Keratinocyte (primary cell): ENCODE measurements around the gene RAPGEF1. TPM values are rescaled to one million over a fixed set of nuclear protein-coding genes. Genes with fewer than 3 reads are reported as not detected.

Experiments used
- DNase-seq: peaks from one replicate; pipeline ENCODE4 v3.0.0-alpha.2; 2011; ENCODE audit warnings: low read depth, missing footprints, low spot score
- FAIRE-seq: peaks from 2 replicates; lab custom pipeline; 2011; peaks lifted over from hg19 to GRCh38; lab: Jason Lieb, UNC
- H2AFZ ChIP-seq: 2 replicates; pipeline ENCODE4 v1.6.0; 2012; ENCODE audit warnings: low read length, control low read depth, inconsistent platforms; ENCODE audit not compliant: control insufficient read depth
- H3K27ac ChIP-seq: 2 replicates; pipeline ENCODE4 v1.5.1; 2011; ENCODE audit warnings: low read length; ENCODE audit not compliant: control insufficient read depth, insufficient read depth
- H3K27me3 ChIP-seq: 3 replicates; pipeline ENCODE4 v1.6.0; 2011; ENCODE audit warnings: low read length; ENCODE audit not compliant: control insufficient read depth, insufficient read depth; ENCODE audit errors: extremely low read depth
- H3K36me3 ChIP-seq, 2 experiments: 2 replicates in 1 of 2; 3 replicates in 1 of 2; pipeline ENCODE4 v1.5.1; 2011; ENCODE audit warnings: low read length in 2 of 2, mild to moderate bottlenecking in 1 of 2; ENCODE audit not compliant: control insufficient read depth in 2 of 2, insufficient read depth in 2 of 2; ENCODE audit errors: extremely low read depth in 1 of 2
- H3K4me1 ChIP-seq: 3 replicates; pipeline ENCODE4 v1.5.1; 2011; ENCODE audit warnings: low read length; ENCODE audit not compliant: control insufficient read depth, insufficient read depth; ENCODE audit errors: extremely low read depth
- H3K4me2 ChIP-seq: 3 replicates; pipeline ENCODE4 v1.6.0; 2011; ENCODE audit warnings: low read depth, low read length; ENCODE audit not compliant: control insufficient read depth, insufficient read depth; ENCODE audit errors: extremely low read depth
- H3K4me3 ChIP-seq, 3 experiments: fragments of 200-600 bp in 1 of 3; sonication (generic) in 1 of 3; 2 replicates in 2 of 3; 3 replicates in 1 of 3; pipeline ENCODE4 v1.5.1; 2011 to 2016; ENCODE audit warnings: low read length in 3 of 3, mild to moderate bottlenecking in 3 of 3, control low read depth in 2 of 3, inconsistent platforms in 1 of 3, low read depth in 1 of 3, mixed read lengths in 1 of 3, mixed run types in 1 of 3, moderate library complexity in 1 of 3; ENCODE audit not compliant: control insufficient read depth in 2 of 3, insufficient read depth in 2 of 3; ENCODE audit errors: extremely low read depth in 1 of 3
- H3K79me2 ChIP-seq: 2 replicates; pipeline ENCODE4 v1.6.0; 2012; ENCODE audit warnings: low read length; ENCODE audit not compliant: control insufficient read depth, insufficient read depth
- H3K9ac ChIP-seq: 3 replicates; pipeline ENCODE4 v1.6.0; 2011; ENCODE audit warnings: low read length; ENCODE audit not compliant: control insufficient read depth, insufficient read depth; ENCODE audit errors: extremely low read depth
- H3K9me1 ChIP-seq: 3 replicates; pipeline ENCODE4 v1.6.0; 2011; ENCODE audit warnings: low read length; ENCODE audit not compliant: control insufficient read depth, insufficient read depth; ENCODE audit errors: extremely low read depth
- H3K9me3 ChIP-seq: 2 replicates; pipeline ENCODE4 v1.5.1; 2012; ENCODE audit warnings: low read depth, low read length; ENCODE audit not compliant: control insufficient read depth
- H4K20me1 ChIP-seq: 3 replicates; pipeline ENCODE4 v1.6.0; 2011; ENCODE audit warnings: low read length; ENCODE audit not compliant: control insufficient read depth, insufficient read depth; ENCODE audit errors: extremely low read depth
- EZH2 ChIP-seq: IDR thresholded peaks from one replicate; pipeline ENCODE4 v1.6.1; 2012; ENCODE audit warnings: inconsistent platforms, mild to moderate bottlenecking, low read length, moderate library complexity
- dilution Hi-C: fragments of 300-500 bp; cut with MboI; formaldehyde crosslinking; loops from one replicate; pipeline ENCODE4 v1.7.0; 2020; ENCODE audit warnings: low sequenced_read_pairs; ENCODE audit not compliant: extremely low pct_ligation_motif_present
- polyA plus RNA-seq, 5 experiments: library from polyadenylated mRNA; depleted of rRNA in 3 of 5; stranded (reverse) in 3 of 5; stranded (forward) in 1 of 5; unstranded in 1 of 5; fragments of >200 nt; gene quantifications; 1 replicate in 1 of 5; 2 replicates in 3 of 5; 3 replicates in 1 of 5; pipeline versions ENCODE4 v1.2.1 to v1.2.3, GENCODE V29; 2011 to 2012; ENCODE audit warnings: missing spikeins in 2 of 5, low read depth in 1 of 5, low replicate concordance in 1 of 5
- TF ChIP-seq, protein P1 (sequence below), 3 experiments: IDR thresholded peaks in 1 of 3; conservative IDR thresholded peaks in 1 of 3; optimal IDR thresholded peaks in 1 of 3; 2 replicates in 2 of 3; 3 replicates in 1 of 3; pipeline versions ENCODE3 to v1.5.1; 2011; ENCODE audit warnings: low read length in 3 of 3, mild to moderate bottlenecking in 3 of 3, moderate library complexity in 2 of 3, control low read depth in 1 of 3, inconsistent platforms in 1 of 3; ENCODE audit not compliant: insufficient read depth in 2 of 3; ENCODE audit errors: extremely low read depth in 1 of 3

The RAPGEF1 gene
- polyA plus RNA-seq, 1 donor (not counting 4 experiments of a cell fraction or from before 2014, with no cell fraction given): 18.5 TPM

DNA sequence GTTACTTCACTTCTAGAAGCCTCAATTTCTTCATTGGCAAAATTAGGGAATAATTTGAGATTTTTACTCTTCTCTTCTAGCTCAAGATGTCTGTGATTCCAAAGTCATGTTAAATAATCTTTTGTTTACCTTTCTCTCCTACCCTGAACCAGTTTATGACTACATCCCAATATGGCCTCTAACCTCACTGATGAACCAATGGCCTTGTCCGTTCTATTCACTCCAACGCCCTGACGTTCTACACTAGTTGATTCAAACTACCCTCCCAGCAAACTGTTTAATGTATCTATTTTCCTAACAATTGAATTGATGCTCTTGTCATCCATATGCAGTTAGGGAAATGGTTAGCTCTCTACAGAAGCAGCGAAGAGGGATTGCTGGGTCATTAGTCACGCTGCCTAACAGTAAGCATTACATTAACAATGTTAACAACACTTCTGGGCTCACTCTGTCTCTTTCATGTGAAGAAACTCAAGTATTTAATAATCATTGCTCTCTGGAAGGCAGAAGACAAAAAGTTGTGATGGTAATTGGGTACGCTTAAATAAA is 38.0 kb downstream of the RAPGEF1 start:
- peak; percentile 5 for FAIRE-seq
- H3K27ac ChIP-seq: peak overlapping the region; percentile 37
- H3K9me3 ChIP-seq: no peaks in the 10 kb centered on the region
- H3K79me2 ChIP-seq: peaks cover 38% of the 10 kb centered on the region
- H3K4me2 ChIP-seq: no peak overlapping the region
- no peaks in the 10 kb centered on the region for H3K27me3 ChIP-seq
- H3K4me1 ChIP-seq: peaks cover 52% of the 10 kb centered on the region
- H3K36me3 ChIP-seq: no peaks in the 10 kb centered on the region
- no peak for DNase-seq
- TF ChIP-seq EZH2: no peak
- TF ChIP-seq, protein P1, sequence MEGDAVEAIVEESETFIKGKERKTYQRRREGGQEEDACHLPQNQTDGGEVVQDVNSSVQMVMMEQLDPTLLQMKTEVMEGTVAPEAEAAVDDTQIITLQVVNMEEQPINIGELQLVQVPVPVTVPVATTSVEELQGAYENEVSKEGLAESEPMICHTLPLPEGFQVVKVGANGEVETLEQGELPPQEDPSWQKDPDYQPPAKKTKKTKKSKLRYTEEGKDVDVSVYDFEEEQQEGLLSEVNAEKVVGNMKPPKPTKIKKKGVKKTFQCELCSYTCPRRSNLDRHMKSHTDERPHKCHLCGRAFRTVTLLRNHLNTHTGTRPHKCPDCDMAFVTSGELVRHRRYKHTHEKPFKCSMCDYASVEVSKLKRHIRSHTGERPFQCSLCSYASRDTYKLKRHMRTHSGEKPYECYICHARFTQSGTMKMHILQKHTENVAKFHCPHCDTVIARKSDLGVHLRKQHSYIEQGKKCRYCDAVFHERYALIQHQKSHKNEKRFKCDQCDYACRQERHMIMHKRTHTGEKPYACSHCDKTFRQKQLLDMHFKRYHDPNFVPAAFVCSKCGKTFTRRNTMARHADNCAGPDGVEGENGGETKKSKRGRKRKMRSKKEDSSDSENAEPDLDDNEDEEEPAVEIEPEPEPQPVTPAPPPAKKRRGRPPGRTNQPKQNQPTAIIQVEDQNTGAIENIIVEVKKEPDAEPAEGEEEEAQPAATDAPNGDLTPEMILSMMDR (optimal IDR thresholded peaks at IDR 0.05 in 1 of 3, IDR thresholded peaks at IDR 0.05 in 1 of 3, conservative IDR thresholded peaks at IDR 0.05 in 1 of 3; ENCODE audit: extremely low read depth in 1 of 3, insufficient read depth in 2 of 3, low read length in 3 of 3): no peak
- H4K20me1 ChIP-seq: peaks cover 5% of the 10 kb centered on the region
- no peak overlapping the region for H3K9ac ChIP-seq
- peaks cover 2% of the 10 kb centered on the region for H3K9me1 ChIP-seq
- dilution Hi-C loops: no loop called here
- no peak overlapping the region for H3K4me3 ChIP-seq
- H2AFZ ChIP-seq: no peak overlapping the region

DNA sequence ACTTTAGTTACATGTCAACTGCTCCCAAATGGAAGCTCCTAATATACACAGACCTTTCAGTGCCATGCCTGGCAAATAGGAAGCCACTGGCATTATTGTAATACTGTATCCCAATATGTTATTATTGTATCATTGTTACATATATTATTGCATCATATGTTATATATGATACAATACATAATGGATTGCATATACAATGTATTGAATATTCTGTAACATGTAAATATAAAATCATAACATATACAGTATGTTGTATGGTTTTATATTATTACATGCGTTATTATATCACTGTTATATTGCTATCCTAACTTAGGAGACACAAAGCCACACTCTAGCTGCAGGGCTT is 38.5 kb downstream of the RAPGEF1 start:
- Histone ChIP-seq H3K27me3 (no peaks in the 10 kb centered on the region), H3K9me3 (no peaks in the 10 kb centered on the region), H3K4me1 (peaks cover 48% of the 10 kb centered on the region), H3K4me3 (no peak overlapping the region), H3K4me2 (no peak overlapping the region), H4K20me1 (peaks cover 5% of the 10 kb centered on the region), H3K36me3 (no peaks in the 10 kb centered on the region), H3K79me2 (peaks cover 38% of the 10 kb centered on the region), H3K9me1 (peaks cover 2% of the 10 kb centered on the region), H2AFZ (no peak overlapping the region), H3K9ac (no peak overlapping the region), H3K27ac (no peak overlapping the region)
- no peak for FAIRE-seq
- dilution Hi-C loops: no loop called here
- DNase-seq: no peak
- TF ChIP-seq, protein P1 (optimal IDR thresholded peaks at IDR 0.05 in 1 of 3, IDR thresholded peaks at IDR 0.05 in 1 of 3, conservative IDR thresholded peaks at IDR 0.05 in 1 of 3; ENCODE audit: extremely low read depth in 1 of 3, insufficient read depth in 2 of 3, low read length in 3 of 3): no peak
- no peak for TF ChIP-seq EZH2
